Thymus (tissue), 11 donors: ENCODE measurements around the gene RNF169. TPM values are rescaled to one million over a fixed set of nuclear protein-coding genes. Genes with fewer than 3 reads are reported as not detected.
A peak's percentile ranks its signal among the peaks of the same experiment; 100 is the strongest.

Source experiments
- DNase-seq, 9 donors: peaks; one replicate each; pipeline ENCODE4 v3.0.0-alpha.2; 2013; ENCODE audit warnings: low spot score in 9 of 9, low read depth in 6 of 9, missing footprints in 1 of 9
- H3K27ac ChIP-seq, 2 donors: one replicate each; pipeline ENCODE4 v1.5.1; 2013; ENCODE audit warnings: control low read depth in 1 of 2, low read depth in 1 of 2, low read length in 1 of 2, mild to moderate bottlenecking in 1 of 2, moderate library complexity in 1 of 2
- H3K27me3 ChIP-seq, 2 donors: one replicate each; pipeline ENCODE4 v1.5.1; 2013; ENCODE audit warnings: low read length in 1 of 2; ENCODE audit not compliant: control insufficient read depth in 2 of 2, insufficient read depth in 1 of 2
- H3K36me3 ChIP-seq, 2 donors: one replicate each; pipeline ENCODE4 v1.5.1; 2013; ENCODE audit warnings: low read length in 1 of 2, mild to moderate bottlenecking in 1 of 2, moderate library complexity in 1 of 2; ENCODE audit not compliant: control insufficient read depth in 2 of 2, insufficient read depth in 2 of 2
- H3K4me1 ChIP-seq, 2 donors: one replicate each; pipeline ENCODE4 v1.5.1; 2013; ENCODE audit warnings: low read length in 2 of 2; ENCODE audit not compliant: control insufficient read depth in 2 of 2, insufficient read depth in 2 of 2
- H3K4me3 ChIP-seq, 2 donors: one replicate each; pipeline ENCODE4 v1.5.1; 2013; ENCODE audit warnings: low read length in 2 of 2, control low read depth in 1 of 2, mild to moderate bottlenecking in 1 of 2
- H3K9me3 ChIP-seq, 2 donors: one replicate each; pipeline ENCODE4 v1.5.1; 2013; ENCODE audit warnings: low read length in 1 of 2, mild to moderate bottlenecking in 1 of 2; ENCODE audit not compliant: control insufficient read depth in 2 of 2, insufficient read depth in 1 of 2
- WGBS: extraction: QIAGEN DNeasy Blood & Tissue Kit; methylation state at CpG from one replicate; pipeline ENCODE4 v1.1.7; 2013; 5-methylcytosine and 5-hydroxymethylcytosine counted together
- polyA plus RNA-seq: library from polyadenylated mRNA; stranded (reverse); fragments of 200-250 nt; gene quantifications from one replicate; pipeline ENCODE4 v1.2.3, GENCODE V29; 2013
- total RNA-seq: library from RNA; stranded (reverse); fragments of 120-200 nt; gene quantifications from one replicate; pipeline ENCODE4 v1.2.4, GENCODE V29; 2013
- donor health status: healthy.

Gene RNF169
- total and polyA plus RNA-seq, 2 donors, result 5.5 to 13.0 TPM

DNA sequence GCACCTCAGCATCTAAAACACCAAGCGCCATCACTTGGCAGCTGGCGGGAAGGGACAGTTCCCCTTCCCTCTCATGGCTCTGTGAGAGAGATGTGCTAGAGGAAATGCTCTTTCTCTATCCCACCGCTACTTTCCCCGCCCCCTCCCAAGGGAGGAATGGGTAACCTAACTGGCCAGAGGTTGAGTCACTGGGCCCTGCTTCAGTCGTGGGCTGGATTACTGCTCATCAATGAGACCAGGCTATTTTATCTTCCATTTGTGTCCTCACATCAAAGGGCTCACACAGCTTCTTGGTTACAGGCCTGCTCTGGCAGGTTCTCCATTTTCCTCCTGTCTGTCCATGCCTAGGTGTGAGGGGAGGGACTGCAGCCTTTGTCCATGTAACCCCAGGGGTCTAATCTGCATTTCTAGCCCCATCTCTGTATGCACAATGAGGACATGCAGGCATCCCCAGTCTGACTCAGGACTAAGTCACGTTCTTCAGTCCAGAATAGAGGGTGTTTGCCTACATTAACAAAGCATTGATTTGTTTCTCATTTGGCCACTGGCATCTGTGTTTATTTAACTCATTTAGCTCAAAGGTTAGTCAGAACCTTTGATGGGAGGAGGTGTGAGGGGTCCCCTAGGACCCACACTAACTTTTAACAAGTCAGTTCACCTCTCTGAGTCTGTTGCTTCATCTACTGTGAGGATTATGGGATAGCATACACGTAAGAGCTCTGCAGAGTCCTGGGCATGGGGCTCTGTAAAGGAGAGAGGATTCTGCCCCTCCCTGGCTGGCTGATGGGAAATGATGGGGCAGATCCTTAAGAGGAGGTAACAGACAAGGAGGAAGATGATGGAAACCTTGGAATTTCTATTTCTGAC lies 101.1 kb downstream of the RNF169 start:
- no peaks in the 10 kb centered on the region for H3K4me1 ChIP-seq
- peaks cover 20 to 26% of the 10 kb centered on the region in 2 donors for H3K36me3 ChIP-seq
- H3K4me3 ChIP-seq, result no peak overlapping the region
- 93% methylated on average over 7 of the region's 7 CpGs for WGBS
- H3K27ac ChIP-seq, result no peak overlapping the region
- no peak for DNase-seq
- no peaks in the 10 kb centered on the region for H3K27me3 ChIP-seq
- H3K9me3 ChIP-seq, result no peaks in the 10 kb centered on the region

DNA sequence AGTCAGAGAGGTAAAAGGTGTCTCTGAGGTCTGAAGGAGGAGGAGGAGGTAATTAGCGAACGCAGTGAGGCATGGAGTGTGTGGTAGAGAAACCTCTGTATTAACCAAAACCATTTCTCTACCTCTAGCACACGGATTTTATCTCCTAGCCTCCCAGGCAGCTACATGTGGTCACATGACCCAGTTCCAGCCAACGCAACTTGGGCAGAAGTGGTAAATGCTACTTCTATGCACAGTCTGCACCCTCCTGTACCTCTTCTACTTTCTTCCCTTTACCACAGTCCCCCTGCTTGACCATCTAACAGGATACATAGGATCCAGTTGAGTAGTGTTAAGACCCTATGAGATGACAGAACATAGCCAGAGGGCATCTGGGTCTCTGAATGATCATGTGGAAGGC lies 104.6 kb downstream of the RNF169 start:
- H3K36me3 ChIP-seq, result peaks cover 3 to 17% of the 10 kb centered on the region in 2 donors
- no peaks in the 10 kb centered on the region for H3K27me3 ChIP-seq
- H3K9me3 ChIP-seq, result no peaks in the 10 kb centered on the region
- H3K4me1 ChIP-seq, result no peaks in the 10 kb centered on the region
- WGBS, result 96% methylated on average over 4 of the region's 4 CpGs
- no peak for DNase-seq
- no peak overlapping the region for H3K4me3 ChIP-seq
- H3K27ac ChIP-seq, result no peak overlapping the region

GRCh38 chr11:74860743-74861142 lies 112.1 kb downstream of the RNF169 start:
- H3K4me1 ChIP-seq, result no peaks in the 10 kb centered on the region
- H3K36me3 ChIP-seq, result peaks cover 17 to 45% of the 10 kb centered on the region in 2 donors
- H3K27ac ChIP-seq, result no peak overlapping the region
- no peaks in the 10 kb centered on the region for H3K27me3 ChIP-seq
- no peak overlapping the region for H3K4me3 ChIP-seq
- H3K9me3 ChIP-seq, result peaks cover 7 to 18% of the 10 kb centered on the region in 2 donors
- DNase-seq, result no peak

DNA sequence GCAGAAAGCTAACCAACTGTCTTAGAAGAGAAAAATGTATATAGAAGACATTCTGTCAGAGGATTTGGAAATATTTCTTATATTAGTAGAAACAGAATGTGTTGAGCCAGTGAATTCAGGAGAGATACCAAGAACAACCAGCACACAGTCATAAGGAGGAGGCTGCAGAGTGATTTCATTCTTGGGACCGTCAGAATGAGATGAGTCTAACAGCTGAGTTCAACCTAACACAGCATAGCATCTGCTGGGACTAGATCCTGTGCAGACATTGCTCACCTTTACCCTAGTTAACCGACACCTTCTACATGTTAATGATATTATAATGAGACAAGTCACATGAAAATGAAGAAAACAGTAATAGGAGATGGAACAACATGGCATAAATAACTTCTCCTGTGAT lies 114.8 kb downstream of the RNF169 start:
- H3K36me3 ChIP-seq, result peaks cover 12 to 46% of the 10 kb centered on the region in 2 donors
- H3K9me3 ChIP-seq, result peaks cover 11 to 33% of the 10 kb centered on the region in 2 donors
- 97% methylated on average over 2 of the region's 2 CpGs for WGBS
- H3K4me1 ChIP-seq, result no peaks in the 10 kb centered on the region
- DNase-seq, result no peak
- no peak overlapping the region for H3K27ac ChIP-seq
- no peak overlapping the region for H3K4me3 ChIP-seq
- H3K27me3 ChIP-seq, result no peaks in the 10 kb centered on the region

GRCh38 chr11:74866557-74866956 lies 117.9 kb downstream of the RNF169 start:
- Histone ChIP-seq H3K36me3 (peaks cover 15 to 38% of the 10 kb centered on the region in 2 donors), H3K4me3 (no peak overlapping the region), H3K4me1 (no peaks in the 10 kb centered on the region), H3K27me3 (no peaks in the 10 kb centered on the region), H3K9me3 (peaks cover 15 to 44% of the 10 kb centered on the region in 2 donors), H3K27ac (no peak overlapping the region)
- DNase-seq, result no peak

DNA sequence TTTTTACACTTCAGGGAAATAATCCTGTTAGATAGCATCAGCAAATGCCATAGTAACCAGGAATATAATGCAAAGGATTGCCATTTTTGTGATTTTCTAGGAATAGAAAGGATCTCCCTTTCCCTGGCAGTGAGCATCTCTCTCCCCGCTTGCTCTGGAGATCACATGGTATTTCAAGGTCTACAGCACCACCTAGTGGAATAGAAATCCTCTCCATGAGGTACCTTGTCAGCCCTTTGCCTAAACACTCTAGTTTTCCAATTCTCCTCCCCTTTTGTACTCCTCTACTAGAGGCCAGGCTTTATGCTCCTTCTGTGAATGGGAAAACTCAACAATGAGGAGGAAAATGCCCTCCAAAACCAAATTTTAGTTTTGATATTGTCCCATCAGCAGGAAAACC lies 121.8 kb downstream of the RNF169 start:
- Histone ChIP-seq H3K4me3 (no peak overlapping the region), H3K27me3 (no peaks in the 10 kb centered on the region), H3K9me3 (peaks cover 23 to 36% of the 10 kb centered on the region in 2 donors), H3K4me1 (no peaks in the 10 kb centered on the region), H3K36me3 (peaks cover 5 to 15% of the 10 kb centered on the region in 2 donors), H3K27ac (no peak overlapping the region)
- 98% methylated on average over 1 of the region's 1 CpG for WGBS
- peak in 2 of 9 donors; percentile 4 to 13 for DNase-seq

- DNase-seq, result no peak
- H3K27me3 ChIP-seq, result no peaks in the 10 kb centered on the region
- H3K4me1 ChIP-seq, result no peaks in the 10 kb centered on the region
- WGBS, result 77% methylated on average over 2 of the region's 2 CpGs
- H3K36me3 ChIP-seq, result peaks cover 5 to 13% of the 10 kb centered on the region in 2 donors
- H3K9me3 ChIP-seq, result peaks cover 20 to 32% of the 10 kb centered on the region in 2 donors
- H3K27ac ChIP-seq, result no peak overlapping the region
- no peak overlapping the region for H3K4me3 ChIP-seq
Observed at GRCh38 chr11:74871037-74871436, 122.4 kb downstream of the RNF169 start.

DNA sequence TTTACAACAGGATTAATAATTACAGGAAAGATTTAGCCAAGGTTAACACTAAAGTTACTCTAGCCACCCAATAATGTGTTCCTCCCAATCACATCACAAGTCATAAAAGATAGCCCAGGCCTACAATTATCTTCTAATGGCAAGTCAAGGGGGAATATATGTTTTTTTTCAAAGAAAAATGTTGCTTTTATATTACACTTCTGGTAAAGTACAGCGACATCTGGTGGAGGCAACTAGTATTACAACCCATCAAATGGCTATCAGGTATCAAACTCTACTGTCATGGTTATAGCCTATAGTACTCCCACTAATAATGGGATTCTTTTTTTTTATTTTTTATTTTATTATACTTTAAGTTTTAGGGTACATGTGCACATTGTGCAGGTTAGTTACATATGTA lies 128.5 kb downstream of the RNF169 start:
- no peak for DNase-seq
- no peak overlapping the region for H3K4me3 ChIP-seq
- H3K9me3 ChIP-seq, result peaks cover 3 to 5% of the 10 kb centered on the region in 2 donors
- H3K36me3 ChIP-seq, result peaks cover 0 to 4% of the 10 kb centered on the region in 2 donors
- WGBS, result 81% methylated on average over 1 of the region's 1 CpG
- H3K27ac ChIP-seq, result no peak overlapping the region
- no peaks in the 10 kb centered on the region for H3K4me1 ChIP-seq
- H3K27me3 ChIP-seq, result no peaks in the 10 kb centered on the region
